ENCODE data around the gene ACBD7. TPM values are rescaled to one million over a fixed set of nuclear protein-coding genes. Genes with fewer than 3 reads are reported as not detected.

ACBD7 gene
- total and polyA plus RNA-seq, 8 donors, result 2.2 to 6.4 TPM; not detected in 6

- intact Hi-C loops (cut with DNase I; ENCODE audit: low total_unique reads), result no loop called here
- Histone ChIP-seq H3K27me3 (no peaks in the 10 kb centered on the region), H3K4me3 (no peak overlapping the region), H3K9me3 (no peaks in the 10 kb centered on the region), H3K4me1 (peaks cover 0 to 10% (median 8%) of the 10 kb centered on the region in 4 donors), H3K36me3 (peaks cover 25 to 93% (median 90%) of the 10 kb centered on the region in 4 donors), H3K27ac (peak overlapping the region in 1 of 5 donors; percentile 16)
- 44 to 50% (median 47%) methylated on average over 8 of the region's 8 CpGs for WGBS, 5 donors
- peak in 5 of 7 experiments; percentile 67 to 90 (median 87) for TF ChIP-seq CTCF (IDR thresholded peaks at IDR 0.05)
- TF ChIP-seq POLR2A (IDR thresholded peaks at IDR 0.05), result no peak
- TF ChIP-seq POLR2AphosphoS5 (IDR thresholded peaks at IDR 0.05), result peak in 1 of 3 donors; percentile 56
- no peak for TF ChIP-seq EP300 (IDR thresholded peaks at IDR 0.05)
- peak; percentile 85 to 89 for DNase-seq
Observed at GRCh38 chr10:15106352-15107013, 17.9 kb upstream of the ACBD7 start.

- 87 to 92% (median 92%) methylated on average over 9 of the region's 9 CpGs for WGBS, 5 donors
- no peak overlapping the region for H3K4me3 ChIP-seq
- peaks cover 25 to 82% (median 69%) of the 10 kb centered on the region in 4 donors for H3K36me3 ChIP-seq
- no peak for DNase-seq
- no peaks in the 10 kb centered on the region for H3K27me3 ChIP-seq
- H3K27ac ChIP-seq, result no peak overlapping the region
- intact Hi-C loops (cut with DNase I; ENCODE audit: low total_unique reads), result no loop called here
- no peaks in the 10 kb centered on the region for H3K9me3 ChIP-seq
- TF ChIP-seq CTCF (IDR thresholded peaks at IDR 0.05) (no peak), POLR2AphosphoS5 (IDR thresholded peaks at IDR 0.05) (no peak), POLR2A (IDR thresholded peaks at IDR 0.05) (no peak), EP300 (IDR thresholded peaks at IDR 0.05) (no peak)
- peaks cover 11 to 39% (median 25%) of the 10 kb centered on the region in 4 donors for H3K4me1 ChIP-seq
Observed at GRCh38 chr10:15103513-15103912, 14.9 kb upstream of the ACBD7 start.

GRCh38 chr10:15099886-15100285 lies 11.3 kb upstream of the ACBD7 start:
- intact Hi-C loops (cut with DNase I; ENCODE audit: low total_unique reads), result loop anchor here (10.0 kb wide), 1 partner anchor 145 kb away; the partner anchor contains the start of genes DCLRE1C and MEIG1
- Histone ChIP-seq H3K4me1 (peaks cover 19 to 46% (median 33%) of the 10 kb centered on the region in 4 donors), H3K27ac (peak overlapping the region in 2 of 5 donors; percentile 14 to 21), H3K36me3 (peaks cover 24 to 50% (median 42%) of the 10 kb centered on the region in 4 donors), H3K27me3 (no peaks in the 10 kb centered on the region), H3K9me3 (no peaks in the 10 kb centered on the region), H3K4me3 (no peak overlapping the region)
- WGBS, 5 donors, result 50 to 70% (median 61%) methylated on average over 4 of the region's 4 CpGs
- TF ChIP-seq EP300 (IDR thresholded peaks at IDR 0.05) (no peak), CTCF (IDR thresholded peaks at IDR 0.05) (no peak), POLR2AphosphoS5 (IDR thresholded peaks at IDR 0.05) (no peak), POLR2A (IDR thresholded peaks at IDR 0.05) (no peak)
- DNase-seq, result no peak

- H3K9me3 ChIP-seq, result no peaks in the 10 kb centered on the region
- TF ChIP-seq POLR2A (IDR thresholded peaks at IDR 0.05) (peak in 1 of 4 donors; percentile 60), POLR2AphosphoS5 (IDR thresholded peaks at IDR 0.05) (peak; percentile 42 to 90 (median 86)), CTCF (IDR thresholded peaks at IDR 0.05) (no peak)
- H3K4me1 ChIP-seq, result peaks cover 19 to 46% (median 33%) of the 10 kb centered on the region in 4 donors
- intact Hi-C loops (cut with DNase I; ENCODE audit: low total_unique reads), result loop anchor here (10.0 kb wide), 1 partner anchor 142 kb away; the partner anchor contains the start of genes DCLRE1C and MEIG1
- H3K36me3 ChIP-seq, result peaks cover 0 to 23% (median 15%) of the 10 kb centered on the region in 4 donors
- H3K27ac ChIP-seq, result peak within 1 kb of the TSS; percentile 95 to 98 (median 97)
- 0 to 1% (median 0%) methylated on average over 26 to 84 of the region's 84 CpGs for WGBS, 5 donors
- peak within 1 kb of the TSS; percentile 70 to 84 (median 80) for H3K4me3 ChIP-seq
- peak; percentile 98 for DNase-seq
- H3K27me3 ChIP-seq, result peaks cover 0 to 2% (median 0%) of the 10 kb centered on the region in 3 donors
Observed at GRCh38 chr10:15097011-15097812, 8.6 kb upstream of the ACBD7 start, which contains the start of gene RPP38. Gene RPP38 (plus strand): TSS chr10:15097355. CDS start chr10:15103315, 5,960 bp downstream.

All from stomach (tissue), 9 donors.